ENCODE measurements around the gene PEX14. TPM values are rescaled to one million over a fixed set of nuclear protein-coding genes. Genes with fewer than 3 reads are reported as not detected.

Gene PEX14
- total and polyA plus RNA-seq, 2 donors (not counting 3 experiments of a cell fraction or from before 2014, with no cell fraction given): 19.5 to 26.5 TPM

GRCh38 chr1:10612436-10613160, 137.8 kb downstream of the PEX14 start:
- no peak overlapping the region for H2AFZ ChIP-seq (ENCODE audit: low read depth, low read length)
- no peak overlapping the region for H3K27ac ChIP-seq (ENCODE audit: insufficient read depth, low read depth, low read length)
- no TSS peak for BruUV-seq (replicated peaks)
- H4K20me1 ChIP-seq (replicated peaks; ENCODE audit: control insufficient read depth, extremely low read depth, insufficient read depth, low read length): no peaks in the 10 kb centered on the region
- intact Hi-C loops (cut with micrococcal nuclease): no loop called here
- no peaks in the 10 kb centered on the region for H3K9me1 ChIP-seq (replicated peaks; ENCODE audit: control insufficient read depth, extremely low read depth, insufficient read depth, low read length)
- TF ChIP-seq MYC (IDR thresholded peaks at IDR 0.05; ENCODE audit: low read depth, low read length) (no peak), FOS (IDR thresholded peaks at IDR 0.05; ENCODE audit: borderline replicate concordance, insufficient read depth, low read length) (no peak), MAX (IDR thresholded peaks at IDR 0.05; ENCODE audit: insufficient read depth, insufficient read length) (no peak), POLR2AphosphoS5 (IDR thresholded peaks at IDR 0.05; ENCODE audit: insufficient read depth, low read depth, low read length) (no peak)
- H3K79me2 ChIP-seq (ENCODE audit: control insufficient read depth, insufficient read depth, low read length): no peaks in the 10 kb centered on the region
- dilution Hi-C loops (cut with MboI; ENCODE audit: extremely low pct_ligation_motif_present, low sequenced_read_pairs): no loop called here
- H3K4me3 ChIP-seq (replicated peaks in 1 of 3; ENCODE audit: insufficient read depth in 1 of 3, low read depth in 1 of 3, low read length in 3 of 3): no peak overlapping the region
- H3K27me3 ChIP-seq (ENCODE audit: control insufficient read depth in 2 of 2, insufficient read depth in 2 of 2, low read length in 2 of 2): no peaks in the 10 kb centered on the region
- no peaks in the 10 kb centered on the region for H3K9me3 ChIP-seq (replicated peaks; ENCODE audit: control insufficient read depth, insufficient read depth, low read length)
- H3K4me2 ChIP-seq (ENCODE audit: insufficient read depth, low read length): no peak overlapping the region
- no peak for DNase-seq (ENCODE audit: low read depth, low spot score)
- POLR2A ChIA-PET: no interaction called here
- CTCF ChIA-PET: no interaction called here
- H3K9ac ChIP-seq (replicated peaks; ENCODE audit: extremely low read depth, insufficient read depth, low read length): no peak overlapping the region
- H3K4me1 ChIP-seq (ENCODE audit: control insufficient read depth, extremely low read depth, insufficient read depth, low read length): no peaks in the 10 kb centered on the region
- FAIRE-seq: no peak
- peaks cover 0 to 2% of the 10 kb centered on the region in 2 experiments for H3K36me3 ChIP-seq (ENCODE audit: control insufficient read depth in 2 of 2, extremely low read depth in 1 of 2, insufficient read depth in 2 of 2, low read length in 2 of 2)

- ChIA-PET POLR2A (no interaction called here), CTCF (no interaction called here)
- Histone ChIP-seq H3K4me2 (ENCODE audit: insufficient read depth, low read length) (no peak overlapping the region), H3K9me3 (replicated peaks; ENCODE audit: control insufficient read depth, insufficient read depth, low read length) (no peaks in the 10 kb centered on the region), H3K27me3 (ENCODE audit: control insufficient read depth in 2 of 2, insufficient read depth in 2 of 2, low read length in 2 of 2) (no peaks in the 10 kb centered on the region), H4K20me1 (replicated peaks; ENCODE audit: control insufficient read depth, extremely low read depth, insufficient read depth, low read length) (no peaks in the 10 kb centered on the region), H3K27ac (ENCODE audit: insufficient read depth, low read depth, low read length) (no peak overlapping the region), H3K4me1 (ENCODE audit: control insufficient read depth, extremely low read depth, insufficient read depth, low read length) (no peaks in the 10 kb centered on the region), H3K4me3 (replicated peaks in 1 of 3; ENCODE audit: insufficient read depth in 1 of 3, low read depth in 1 of 3, low read length in 3 of 3) (no peak overlapping the region), H3K9me1 (replicated peaks; ENCODE audit: control insufficient read depth, extremely low read depth, insufficient read depth, low read length) (no peaks in the 10 kb centered on the region), H3K79me2 (ENCODE audit: control insufficient read depth, insufficient read depth, low read length) (no peaks in the 10 kb centered on the region), H3K9ac (replicated peaks; ENCODE audit: extremely low read depth, insufficient read depth, low read length) (no peak overlapping the region), H2AFZ (ENCODE audit: low read depth, low read length) (no peak overlapping the region), H3K36me3 (ENCODE audit: control insufficient read depth in 2 of 2, extremely low read depth in 1 of 2, insufficient read depth in 2 of 2, low read length in 2 of 2) (peaks cover 0 to 2% of the 10 kb centered on the region in 2 experiments)
- BruUV-seq (replicated peaks): no TSS peak
- dilution Hi-C loops (cut with MboI; ENCODE audit: extremely low pct_ligation_motif_present, low sequenced_read_pairs) (no loop called here), intact Hi-C loops (cut with micrococcal nuclease) (no loop called here)
- DNase-seq (ENCODE audit: low read depth, low spot score): no peak
- no peak for FAIRE-seq
- no peak for TF ChIP-seq MAX (IDR thresholded peaks at IDR 0.05; ENCODE audit: insufficient read depth, insufficient read length)
Observed at GRCh38 chr1:10613340-10613739, 138.6 kb downstream of the PEX14 start.

Data from endothelial cell of umbilical vein (primary cell).